CD4-positive, alpha-beta T cell treated with Interferon alpha-2 for 1 hour (primary cell): ENCODE measurements around the gene DLST.

Source experiments
- DNase-seq, 2 donors: peaks; one replicate each; pipeline ENCODE4 v3.0.0-alpha.2; 2020 to 2022

DLST gene

DNA sequence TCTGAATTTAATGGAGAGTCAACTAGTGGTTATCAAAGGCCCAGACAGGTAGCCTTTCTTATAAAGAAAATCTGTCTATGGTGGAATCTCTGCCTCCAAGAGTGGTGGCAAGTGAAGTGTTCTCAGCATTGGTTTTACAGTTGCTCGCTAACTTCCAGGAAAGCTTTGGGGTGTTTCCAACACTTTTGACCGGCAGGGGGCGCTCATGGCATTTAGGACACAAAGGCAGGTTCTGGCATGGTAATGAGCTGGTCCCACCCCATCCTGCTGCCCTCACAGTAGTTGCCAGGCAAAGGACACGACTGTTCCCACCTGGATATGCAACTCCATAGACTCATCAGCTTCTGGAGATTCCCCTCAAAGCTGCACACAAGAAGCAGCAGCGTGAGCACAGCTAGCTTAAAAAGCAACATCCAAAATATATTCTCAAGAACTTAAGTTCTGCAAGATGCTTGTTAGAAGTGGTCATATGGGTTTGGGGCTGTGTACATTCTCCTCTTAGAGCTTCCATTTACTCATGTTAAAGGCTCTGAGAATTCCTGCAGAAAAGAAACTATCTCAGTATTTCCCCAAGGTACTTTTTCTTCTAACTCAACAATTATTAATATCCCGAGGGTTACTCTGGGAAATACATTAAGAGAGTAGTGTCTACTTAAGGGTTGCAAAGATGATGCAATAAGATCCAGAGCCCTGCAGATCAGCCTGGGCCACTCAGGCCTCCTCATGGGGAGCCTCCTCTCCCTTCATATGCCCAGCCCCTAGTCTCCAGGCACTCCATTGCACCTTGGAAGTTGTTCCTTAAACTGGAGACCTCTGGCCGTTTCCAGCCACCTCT is 20.6 kb upstream of the DLST start:
- peak; percentile 84 to 90 for DNase-seq

DNA sequence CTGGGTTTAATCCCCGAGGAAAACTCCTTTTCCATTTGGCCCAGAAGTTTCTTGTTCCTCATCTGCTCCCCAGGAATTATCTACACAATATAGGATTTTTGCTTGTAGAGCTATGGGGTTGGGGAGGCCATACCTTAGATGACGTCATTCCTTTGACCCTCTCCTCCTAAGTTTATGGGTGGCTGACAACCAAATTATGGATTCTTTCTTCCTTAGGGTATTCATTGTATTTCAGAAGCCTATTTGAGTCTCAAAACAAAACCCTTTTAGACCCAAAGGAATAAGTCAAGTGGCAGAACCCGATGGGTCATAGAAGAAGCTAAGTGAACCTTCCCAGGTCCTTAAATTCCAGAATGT is 20.0 kb upstream of the DLST start:
- DNase-seq, result no peak

DNA sequence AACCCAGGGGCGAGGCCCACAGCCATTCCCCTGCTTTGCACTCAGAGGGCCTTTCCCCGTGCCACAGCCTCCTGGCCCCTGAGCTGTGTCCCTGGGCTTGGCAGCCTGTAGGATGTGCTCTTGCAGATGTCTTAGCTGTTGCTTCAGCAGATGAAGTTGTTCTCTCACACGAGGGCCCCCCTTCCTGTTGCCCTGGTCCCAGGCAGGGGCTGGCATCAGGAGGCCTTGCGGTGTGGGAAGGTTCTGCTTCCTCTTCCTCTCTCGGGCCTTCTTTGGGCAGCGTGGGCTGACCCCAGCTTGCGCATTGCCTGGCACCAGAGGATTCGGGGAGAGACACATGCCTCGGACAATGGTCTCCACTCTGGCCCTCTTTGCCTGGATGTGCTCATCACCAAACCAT is 18.4 kb upstream of the DLST start:
- DNase-seq, result no peak

DNA sequence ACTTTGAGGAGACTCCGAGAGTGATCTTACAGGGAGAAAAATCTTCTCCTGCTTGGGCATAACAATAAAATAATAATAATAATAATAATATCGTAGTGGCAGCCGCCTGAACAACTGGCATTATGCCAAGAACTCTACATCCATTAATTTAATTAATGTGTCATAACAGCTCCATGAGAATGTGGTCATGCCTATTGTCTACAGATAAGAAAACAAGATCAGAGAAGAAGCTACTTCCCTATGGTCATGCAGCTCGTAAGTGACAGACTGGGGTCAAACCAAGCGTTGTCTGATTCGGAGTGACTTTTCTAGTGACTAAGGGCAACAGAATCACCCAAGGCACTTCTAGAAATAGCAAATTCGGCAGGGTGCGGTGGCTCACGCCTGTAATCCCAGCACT is 17.5 kb upstream of the DLST start:
- DNase-seq, result no peak

DNA sequence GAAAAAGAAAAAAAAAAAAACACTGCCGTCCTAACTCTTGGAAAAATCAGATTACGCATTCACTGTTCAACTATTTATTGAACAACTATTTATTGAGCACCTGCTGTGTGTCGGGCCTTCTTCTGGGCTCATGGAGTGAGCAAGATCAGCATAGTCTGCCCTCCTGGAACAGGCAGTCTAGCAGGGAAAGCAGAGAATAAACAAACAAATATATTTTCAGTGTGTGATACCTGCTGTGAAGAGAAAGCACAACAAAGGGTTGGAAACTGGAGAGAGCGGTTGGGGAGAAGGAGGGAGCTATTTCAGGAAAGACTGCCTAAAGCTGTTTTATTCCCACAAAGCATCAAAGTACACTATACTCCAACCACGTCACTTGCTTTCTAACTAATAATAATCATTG is 16.6 kb upstream of the DLST start:
- no peak for DNase-seq

DNA sequence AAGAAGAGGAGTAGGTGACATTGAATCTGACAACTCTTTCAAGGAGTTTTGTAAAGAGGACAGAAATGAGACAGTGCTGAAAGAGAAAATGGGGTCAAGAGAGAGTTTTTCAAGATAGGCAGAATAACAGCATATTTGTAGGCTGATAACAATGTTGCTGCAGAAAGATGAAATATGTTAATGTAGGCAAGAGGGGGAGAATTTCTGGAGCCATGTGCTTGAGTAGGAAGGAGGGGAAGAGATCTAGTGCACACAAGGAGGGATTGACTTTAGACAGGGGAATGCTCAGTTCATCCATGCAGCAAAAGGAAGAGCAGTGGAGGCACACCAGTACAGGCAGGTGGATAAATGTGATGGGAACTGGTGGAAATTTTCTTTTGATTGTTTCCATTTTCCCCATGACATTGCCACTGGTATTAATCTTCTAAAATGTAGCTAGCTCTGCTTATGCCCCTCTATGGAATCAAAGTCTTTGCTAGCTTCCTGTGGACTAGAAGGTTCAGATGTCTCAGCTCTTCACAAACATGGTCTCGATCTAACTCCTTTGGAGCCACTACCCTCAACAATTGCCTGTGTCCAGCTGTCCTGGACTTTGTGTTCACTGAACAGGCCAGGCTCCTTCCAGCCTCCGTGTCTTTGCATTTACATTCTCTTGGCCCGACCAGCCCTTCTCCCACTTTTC is 14.9 kb upstream of the DLST start:
- no peak for DNase-seq

DNA sequence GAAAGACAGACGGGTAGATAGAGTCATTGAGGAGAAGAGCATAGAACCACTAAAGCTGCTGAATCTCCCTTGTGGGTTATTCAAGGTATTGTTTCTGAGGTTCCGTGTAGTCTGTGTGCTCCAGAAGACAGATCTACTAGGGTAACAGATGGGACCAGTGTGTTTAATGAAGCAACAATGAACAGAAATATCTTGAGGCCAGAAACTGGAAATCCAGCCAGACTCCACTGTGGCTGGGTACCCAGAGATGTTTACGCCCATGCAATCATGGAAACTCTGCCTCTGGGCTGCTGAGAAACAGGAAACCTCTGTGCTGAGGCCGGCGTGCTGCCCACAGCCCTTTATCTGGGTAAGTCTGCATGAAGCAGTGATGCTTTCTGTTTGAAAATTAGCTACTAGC is 14.0 kb upstream of the DLST start:
- DNase-seq, result peak in 1 of 2 donors; percentile 47

DNA sequence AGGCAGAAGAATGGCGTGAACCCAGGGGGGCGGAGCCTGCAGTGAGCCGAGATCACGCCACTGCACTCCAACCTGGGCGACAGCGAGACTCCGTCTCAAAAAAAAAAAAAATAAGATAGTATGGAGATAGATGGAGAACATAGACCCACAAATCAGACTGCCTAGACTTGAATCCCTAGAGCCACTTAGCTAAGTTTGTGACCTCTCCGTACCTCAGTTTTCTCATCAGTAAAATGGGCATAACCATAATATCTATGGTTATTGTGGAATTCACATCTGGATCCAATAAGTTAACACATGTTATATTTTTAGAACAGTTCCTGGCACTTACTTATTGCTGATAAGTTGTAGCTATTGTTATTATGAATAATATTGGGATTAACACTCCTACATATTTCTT is 13.0 kb upstream of the DLST start:
- DNase-seq, result no peak

DNA sequence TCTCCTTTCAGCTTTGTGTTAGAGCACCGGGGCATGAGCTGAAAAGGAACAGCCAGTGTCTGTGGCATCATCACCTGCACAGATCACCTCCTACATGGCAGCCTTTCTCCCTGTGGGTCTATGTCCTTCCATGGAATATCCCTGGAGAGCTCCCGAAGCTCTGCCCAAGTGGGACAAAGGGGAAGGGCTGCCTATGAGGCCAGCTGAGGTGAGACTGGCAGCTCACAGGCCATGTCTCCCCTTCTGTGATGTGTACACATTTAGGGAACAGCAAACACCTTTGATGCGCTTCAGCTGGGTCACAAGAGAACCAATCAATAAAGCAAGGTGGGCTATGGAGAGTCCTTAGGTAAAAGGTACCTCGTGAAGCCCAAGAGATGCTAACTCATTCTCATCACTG is 9.9 kb upstream of the DLST start:
- no peak for DNase-seq

DNA sequence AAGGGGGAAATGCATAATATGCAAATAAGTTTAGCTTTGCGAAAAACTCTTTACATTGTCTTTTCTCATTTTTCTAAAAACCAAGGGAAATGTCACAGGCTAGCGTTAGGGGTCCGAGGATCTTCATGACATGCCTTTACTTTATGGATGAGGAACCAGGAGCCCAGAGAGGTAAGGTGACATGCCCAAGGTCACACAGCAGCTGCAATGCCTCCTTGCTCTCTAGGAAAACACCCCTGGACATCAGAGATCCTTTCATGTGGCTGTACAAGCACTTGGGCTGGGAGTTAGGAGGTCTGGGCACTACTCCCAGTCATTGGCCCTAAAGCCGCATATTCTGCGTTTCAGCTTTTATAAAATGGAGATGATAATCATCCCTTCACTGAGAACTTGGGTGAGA is 6.5 kb upstream of the DLST start:
- DNase-seq, result no peak

DNA sequence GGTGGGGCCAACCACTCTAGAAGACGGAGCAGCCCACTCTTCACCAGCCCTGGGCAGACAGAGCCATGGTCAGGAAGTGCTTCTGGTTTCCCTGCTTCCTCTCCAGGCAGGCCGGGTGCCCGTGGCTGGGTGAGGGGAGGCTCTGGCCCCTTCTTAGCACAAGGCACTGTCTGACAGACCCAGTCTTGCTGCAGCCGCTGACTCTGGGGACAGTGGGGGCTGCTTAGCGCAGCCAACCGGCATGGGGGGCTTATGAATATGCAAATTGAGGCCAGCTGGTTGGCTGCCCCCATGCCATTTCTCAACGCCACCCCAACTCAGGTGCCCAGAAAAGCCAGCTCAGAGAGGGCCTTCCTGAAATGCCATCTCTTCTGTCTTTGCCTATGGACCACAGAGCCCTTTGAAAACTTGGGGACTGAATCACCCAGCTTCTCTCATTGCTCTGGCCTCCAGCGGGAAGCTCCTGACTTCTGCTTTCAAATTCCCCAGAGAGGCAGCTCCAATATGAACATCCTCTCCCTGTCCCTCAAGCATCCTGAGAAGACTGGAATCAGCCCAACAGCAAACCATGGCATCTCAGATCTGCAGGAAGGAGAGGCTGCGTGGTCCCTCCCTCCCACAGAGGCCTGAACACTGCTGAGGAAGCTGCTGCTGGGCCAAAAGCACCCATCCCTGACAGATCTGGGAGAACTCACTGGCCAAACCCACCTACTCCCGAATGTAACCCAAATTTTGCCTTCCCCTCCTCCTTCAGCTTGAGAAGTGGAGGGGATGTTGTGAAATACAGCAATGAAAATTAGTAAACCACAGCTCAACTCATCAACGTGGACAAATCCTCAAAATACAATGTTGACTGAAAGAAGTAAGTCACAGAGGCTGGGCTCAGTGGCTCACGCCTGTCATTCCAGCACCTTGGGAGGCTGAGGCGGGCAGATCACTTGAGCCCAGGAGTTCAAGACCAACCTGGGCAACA is 5.5 kb upstream of the DLST start, which contains the start of gene PROX2:
Gene PROX2, minus strand, starts transcription at position 205 of the 973 bp plus-strand sequence. CDS start 12,311 bp downstream, outside the sequence.
- DNase-seq, result peak in 1 of 2 donors; percentile 29

DNA sequence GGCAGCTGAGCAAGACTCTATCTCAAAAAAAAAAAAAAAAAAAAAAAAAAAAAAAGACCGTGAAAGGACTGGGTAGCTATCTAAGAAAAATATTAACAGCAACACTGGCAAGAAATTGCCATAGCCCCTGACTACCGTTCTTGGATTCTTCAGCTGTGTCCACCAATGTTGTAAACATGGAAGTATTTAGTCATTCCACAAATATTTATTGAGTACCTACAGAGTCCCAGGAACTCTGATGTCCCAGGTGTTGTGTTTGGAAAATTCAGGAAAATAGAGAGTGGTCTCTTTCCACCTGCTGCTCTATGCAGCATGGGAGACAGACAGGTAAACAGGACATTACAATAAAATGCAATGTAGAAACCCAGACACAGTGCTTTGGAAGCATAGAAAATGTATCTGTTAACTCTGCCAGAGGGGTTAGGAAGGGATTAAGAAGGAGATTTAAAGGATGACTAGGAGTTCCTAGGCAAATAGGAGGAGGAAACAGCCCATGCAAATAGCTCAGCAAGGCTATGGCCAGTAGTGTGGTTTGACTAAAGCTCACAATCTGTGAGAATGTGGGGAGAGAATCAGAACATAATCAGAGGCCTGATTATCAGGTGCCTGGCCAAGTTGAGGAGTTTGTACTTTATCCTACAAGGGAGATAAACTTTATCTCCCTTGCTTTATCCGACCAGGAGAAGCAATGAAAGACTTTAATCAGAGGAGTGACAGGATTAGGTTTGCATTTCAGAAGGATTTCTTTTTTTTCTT is 2.1 kb upstream of the DLST start:
- DNase-seq, result no peak

DNA sequence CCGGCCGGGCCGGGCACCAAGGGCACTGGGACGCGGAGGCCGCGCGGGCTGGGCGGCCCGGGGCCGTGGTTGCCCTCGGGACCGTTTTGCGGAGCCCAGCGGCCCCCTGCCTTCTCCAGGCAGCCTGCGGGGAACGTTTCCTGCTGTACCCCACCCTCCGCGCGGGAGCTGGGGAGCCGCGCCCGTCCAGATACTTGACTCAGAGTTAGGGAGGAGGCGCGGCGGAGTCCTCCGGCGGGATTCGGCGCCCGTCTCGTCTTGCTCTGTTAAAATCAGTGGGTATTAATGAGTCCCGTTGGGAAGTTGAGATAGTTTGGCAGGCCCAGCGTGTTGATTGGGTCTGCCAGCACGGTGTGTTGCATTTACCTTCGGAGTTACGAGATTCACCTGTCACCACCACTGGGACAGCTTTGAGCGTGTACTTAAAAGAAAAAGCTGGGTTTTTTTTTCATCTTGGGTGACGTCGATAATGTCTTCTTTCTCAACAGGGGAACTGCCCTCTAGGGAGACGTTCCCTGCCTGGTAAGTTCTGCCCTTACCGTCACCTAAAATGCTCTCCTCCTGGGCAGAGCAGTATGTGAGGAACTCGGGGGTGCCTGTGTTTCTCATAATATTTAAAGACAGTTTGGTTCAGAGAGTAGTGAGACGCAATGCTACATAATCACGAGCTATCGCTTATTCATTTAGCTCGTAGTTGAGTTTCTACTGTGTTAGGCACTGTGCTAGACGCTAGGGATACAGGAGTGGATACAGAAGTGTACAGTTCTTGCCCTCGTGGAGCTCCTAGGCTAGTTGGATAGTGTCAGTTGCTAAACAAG is 596 bp downstream of the DLST start:
- DNase-seq, result peak; percentile 41 to 74

DNA sequence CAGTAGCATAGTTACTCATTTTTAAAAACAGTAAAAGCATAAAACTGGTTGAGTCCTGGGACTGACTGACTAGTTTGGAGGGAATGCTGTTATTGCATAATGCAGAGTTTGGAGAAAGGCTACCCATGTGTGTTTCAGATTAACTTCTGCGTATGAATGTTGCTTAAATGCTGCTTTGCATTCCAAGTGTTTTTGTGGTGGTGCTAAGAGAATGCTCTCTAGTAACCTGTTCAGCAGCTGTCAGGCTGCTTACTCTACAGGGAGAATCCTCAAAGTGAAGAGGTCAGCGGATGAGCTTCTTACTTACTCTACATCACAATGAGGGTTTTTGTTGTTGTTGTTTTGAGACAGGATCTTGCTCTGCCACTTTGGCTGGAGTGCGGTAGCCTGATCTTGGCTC is 4.3 kb downstream of the DLST start:
- DNase-seq, result no peak

DNA sequence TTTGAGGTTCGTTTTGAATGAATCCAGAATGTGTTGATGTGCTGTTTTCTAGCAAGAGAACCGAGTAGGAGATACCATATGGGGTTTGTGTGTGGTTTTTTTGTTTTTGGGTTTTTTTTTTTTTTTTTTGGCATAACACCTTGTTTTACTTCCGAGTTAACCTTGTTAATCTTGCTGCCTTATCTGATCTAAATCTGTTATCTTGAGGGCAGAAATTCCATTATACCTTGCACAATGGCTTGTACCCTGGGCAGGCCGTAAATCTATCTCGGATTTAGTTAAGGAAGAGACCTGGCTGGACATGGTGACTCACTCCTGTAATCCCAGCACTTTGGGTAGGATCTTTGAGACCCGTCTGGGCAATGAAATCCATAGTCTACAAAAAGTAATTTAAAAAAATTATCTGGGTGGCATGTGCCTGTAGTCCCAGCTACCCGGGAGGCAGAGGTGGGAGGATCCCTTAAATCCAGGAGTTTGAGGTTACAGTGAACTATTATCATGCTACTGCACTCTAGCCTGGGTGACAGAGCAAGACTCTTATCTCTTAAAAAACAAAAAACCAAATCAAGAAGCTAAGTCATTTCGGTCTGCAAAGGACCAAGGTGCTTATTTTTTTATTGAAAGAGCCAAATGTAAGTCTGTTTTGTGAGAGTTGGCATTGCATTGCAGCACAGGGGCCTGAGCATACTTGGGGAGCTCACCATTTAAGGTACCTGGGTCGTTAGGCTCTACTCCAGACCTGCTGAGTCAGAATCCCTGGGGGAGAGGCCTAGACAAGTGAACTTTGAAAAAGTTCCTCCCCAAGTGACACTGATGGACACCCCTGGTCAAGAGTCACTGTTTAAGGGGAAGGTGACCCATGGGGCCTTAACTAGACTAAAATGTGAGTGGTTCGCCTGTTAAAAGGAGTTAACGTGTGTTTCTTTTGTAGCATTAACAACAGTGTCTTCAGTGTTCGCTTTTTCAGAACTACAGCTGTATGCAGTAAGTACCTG is 6.7 kb downstream of the DLST start:
- no peak for DNase-seq

DNA sequence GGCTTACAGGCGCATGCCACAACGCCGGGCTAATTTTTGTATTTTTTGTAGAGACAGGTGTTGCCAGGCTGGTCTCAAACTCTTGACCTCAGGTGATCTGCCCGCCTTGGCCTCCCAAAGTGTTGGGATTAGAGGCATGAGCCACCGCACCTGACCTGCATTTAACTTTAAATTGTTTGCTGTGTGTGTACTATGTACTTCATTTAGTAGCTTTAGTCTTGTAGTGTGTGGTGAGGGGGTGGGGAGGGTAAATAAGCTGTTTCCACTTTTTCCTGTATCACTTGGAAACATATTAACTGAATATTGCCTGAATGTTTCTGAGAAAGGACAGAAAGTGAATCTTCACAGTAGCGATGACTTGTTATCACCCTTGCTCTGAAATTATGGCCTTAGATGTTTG is 8.5 kb downstream of the DLST start:
- no peak for DNase-seq

DNA sequence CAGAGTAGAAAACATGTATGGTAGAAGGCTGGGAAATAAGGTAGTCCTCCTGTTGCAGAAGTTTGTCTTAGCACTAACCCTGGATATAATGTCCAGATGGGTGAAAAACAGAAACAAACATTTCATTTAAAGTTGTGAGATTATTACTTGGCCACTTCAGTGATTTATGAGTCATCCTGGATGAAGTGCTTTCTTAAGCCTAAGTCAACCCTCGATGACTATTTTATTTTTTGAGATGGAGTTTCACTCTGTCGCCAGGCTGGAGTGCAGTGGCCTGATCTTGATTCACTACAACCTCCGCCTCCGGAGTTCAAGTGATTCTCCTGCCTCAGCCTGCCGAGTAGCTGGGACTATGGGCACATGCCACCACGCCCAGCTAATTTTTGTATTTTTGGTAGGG is 10.2 kb downstream of the DLST start:
- no peak for DNase-seq

DNA sequence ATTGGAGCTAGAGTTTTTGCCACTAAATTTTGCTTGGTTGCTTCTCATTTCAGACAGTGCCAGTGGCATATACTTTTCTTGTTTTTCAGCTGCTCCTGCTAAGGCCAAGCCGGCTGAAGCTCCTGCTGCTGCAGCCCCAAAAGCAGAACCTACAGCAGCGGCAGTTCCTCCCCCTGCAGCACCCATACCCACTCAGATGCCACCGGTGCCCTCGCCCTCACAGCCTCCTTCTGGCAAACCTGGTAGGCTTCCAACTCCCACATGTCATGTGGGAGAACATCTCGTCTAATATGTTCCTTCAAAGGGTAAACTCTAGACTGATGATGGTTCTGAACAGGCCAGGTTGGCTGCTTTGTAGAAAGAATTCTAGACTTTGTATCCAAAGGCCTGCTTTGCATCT is 11.0 kb downstream of the DLST start:
- no peak for DNase-seq

DNA sequence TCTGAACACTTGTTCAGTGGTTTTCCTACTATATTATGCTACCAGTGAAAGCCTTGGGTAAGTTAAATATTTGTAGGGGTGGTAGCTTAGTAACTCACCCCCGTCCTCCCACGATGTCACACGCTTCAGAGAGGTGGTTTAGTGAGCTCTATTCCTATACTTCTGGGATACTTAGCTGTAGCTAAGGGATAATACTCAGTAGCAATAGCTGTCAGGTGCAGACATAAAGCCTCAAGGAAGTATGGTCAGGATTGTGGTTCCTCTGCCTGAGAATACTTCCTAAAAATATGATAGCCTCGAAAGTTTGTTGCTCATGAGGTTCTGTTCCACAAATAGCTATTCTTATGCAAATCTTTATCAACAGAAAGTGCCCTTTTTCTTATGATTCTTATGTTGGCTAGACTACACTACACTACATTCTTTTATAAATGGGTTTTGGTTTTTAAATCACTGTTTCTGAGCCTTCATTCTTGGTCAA is 11.9 kb downstream of the DLST start:
- DNase-seq, result no peak

DNA sequence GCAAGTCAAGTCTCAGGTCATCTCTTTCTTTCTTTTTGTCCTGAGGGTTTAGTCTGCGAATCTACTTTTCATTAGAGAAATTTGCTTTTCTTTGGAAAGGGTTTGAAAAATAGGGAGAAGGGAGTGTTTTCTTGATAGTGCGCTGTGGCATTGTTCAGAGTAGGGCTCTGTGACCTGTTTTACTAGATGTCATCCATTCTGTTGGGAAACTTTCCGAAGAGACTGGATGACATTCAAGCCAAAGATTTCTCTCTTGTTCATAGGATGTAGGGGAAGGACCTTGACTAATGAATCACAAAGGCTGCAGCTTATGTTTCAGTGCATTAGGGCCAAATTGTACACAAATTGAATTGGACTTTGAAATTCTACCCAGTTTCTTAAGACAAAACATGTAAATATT is 14.7 kb downstream of the DLST start:
- no peak for DNase-seq
